Activated CD8-positive, alpha-beta memory T cell treated with anti-CD3 and anti-CD28 coated beads, Interleukin-2, amount 50 U/mL, for 1 hour (primary cell): ENCODE data around the gene MED12L.
"Not testable (repeated sequence)": the region's sequence is repeated elsewhere in the genome, so short reads cannot be mapped to it uniquely, and the experiment has no call there.

Experiments
- DNase-seq: peaks from one replicate; pipeline ENCODE4 v3.0.0-alpha.2; 2020; ENCODE audit errors: extremely low read depth

Gene MED12L

GRCh38 chr3:151236736-151237135, 151.3 kb downstream of the MED12L start:
- DNase-seq, result no peak

- not testable (repeated sequence) for DNase-seq
Observed at GRCh38 chr3:151242006-151242405, 156.5 kb downstream of the MED12L start.

- DNase-seq, result no peak
Observed at GRCh38 chr3:151248772-151249337, 163.4 kb downstream of the MED12L start.

GRCh38 chr3:151256749-151257148, 171.3 kb downstream of the MED12L start:
- no peak for DNase-seq

- no peak for DNase-seq
Observed at GRCh38 chr3:151259664-151260063, 174.2 kb downstream of the MED12L start.

GRCh38 chr3:151262871-151263525, 177.5 kb downstream of the MED12L start:
- no peak for DNase-seq

- no peak for DNase-seq
Observed at GRCh38 chr3:151264605-151265004, 179.1 kb downstream of the MED12L start.

- DNase-seq, result no peak
Observed at GRCh38 chr3:151265166-151265565, 179.7 kb downstream of the MED12L start.

- no peak for DNase-seq
Observed at GRCh38 chr3:151265866-151266265, 180.4 kb downstream of the MED12L start.

- DNase-seq, result no peak
Observed at GRCh38 chr3:151267066-151267465, 181.6 kb downstream of the MED12L start.

GRCh38 chr3:151268267-151269235, 183.1 kb downstream of the MED12L start:
- no peak for DNase-seq

GRCh38 chr3:151269631-151270030, 184.2 kb downstream of the MED12L start:
- DNase-seq, result no peak

- no peak for DNase-seq
Observed at GRCh38 chr3:151275091-151275490, 189.6 kb downstream of the MED12L start.

- no peak for DNase-seq
Observed at GRCh38 chr3:151276038-151276686, 190.7 kb downstream of the MED12L start.

- no peak for DNase-seq
Observed at GRCh38 chr3:151276687-151277042, 191.2 kb downstream of the MED12L start.

GRCh38 chr3:151278230-151278629, 192.8 kb downstream of the MED12L start, which contains the start of gene P2RY14:
P2RY14 (minus strand) TSS chr3:151278542; CDS start chr3:151214316, 64,226 bp downstream.
- DNase-seq, result no peak

GRCh38 chr3:151281671-151282324, 196.3 kb downstream of the MED12L start:
- DNase-seq, result no peak

- DNase-seq, result no peak
Observed at GRCh38 chr3:151282921-151283320, 197.5 kb downstream of the MED12L start.

- DNase-seq, result no peak
Observed at GRCh38 chr3:151283387-151283786, 197.9 kb downstream of the MED12L start.

- DNase-seq, result no peak
Observed at GRCh38 chr3:151283907-151284461, 198.5 kb downstream of the MED12L start.

- DNase-seq, result no peak
Observed at GRCh38 chr3:151285940-151286339, 200.5 kb downstream of the MED12L start.
